Liver (tissue), 9 donors: ENCODE measurements around the gene TMEM18. TPM values are rescaled to one million over a fixed set of nuclear protein-coding genes. Genes with fewer than 3 reads are reported as not detected.

Experiments
- DNase-seq: peaks from one replicate; pipeline ENCODE4 v3.0.0-alpha.2; 2017; ENCODE audit warnings: low spot score
- H3K27ac ChIP-seq, 2 donors: one replicate each; pipeline ENCODE4 v1.7.0; 2013; ENCODE audit warnings: inconsistent platforms in 2 of 2, low read length in 2 of 2, control low read depth in 1 of 2, low read depth in 1 of 2, mild to moderate bottlenecking in 1 of 2
- H3K27me3 ChIP-seq, 4 donors: one replicate each; pipeline versions ENCODE4 v1.6.1 to v1.7.0; 2013; ENCODE audit warnings: low read length in 3 of 4, inconsistent platforms in 1 of 4, mild to moderate bottlenecking in 1 of 4, moderate library complexity in 1 of 4; ENCODE audit not compliant: control insufficient read depth in 4 of 4, insufficient read depth in 4 of 4
- H3K36me3 ChIP-seq, 4 donors: one replicate each; pipeline versions ENCODE4 v1.6.1 to v1.7.0; 2013; ENCODE audit warnings: low read length in 3 of 4, mild to moderate bottlenecking in 3 of 4, low read depth in 1 of 4, moderate library complexity in 1 of 4; ENCODE audit not compliant: control insufficient read depth in 4 of 4, insufficient read depth in 3 of 4
- H3K4me1 ChIP-seq, 4 donors: one replicate each; pipeline versions ENCODE4 v1.6.1 to v1.7.0; 2013; ENCODE audit warnings: low read length in 3 of 4, mild to moderate bottlenecking in 3 of 4, moderate library complexity in 1 of 4; ENCODE audit not compliant: control insufficient read depth in 4 of 4, insufficient read depth in 4 of 4
- H3K4me3 ChIP-seq, 3 donors: one replicate each; pipeline versions ENCODE4 v1.6.1 to v1.7.0; 2013; ENCODE audit warnings: low read length in 3 of 3, control low read depth in 1 of 3, low read depth in 1 of 3, mild to moderate bottlenecking in 1 of 3
- H3K9ac ChIP-seq, 2 donors: one replicate each; pipeline ENCODE4 v1.7.0; 2013; ENCODE audit warnings: low read length in 2 of 2, mild to moderate bottlenecking in 2 of 2, moderate library complexity in 2 of 2, control low read depth in 1 of 2, low read depth in 1 of 2
- H3K9me3 ChIP-seq, 4 donors: one replicate each; pipeline versions ENCODE4 v1.6.1 to v1.7.0; 2013; ENCODE audit warnings: low read length in 3 of 4; ENCODE audit not compliant: control insufficient read depth in 4 of 4
- CTCF ChIP-seq: fragments of 150-350 bp; IDR thresholded peaks from 2 replicates; pipeline ENCODE4 v1.5.1; 2017; ENCODE audit warnings: improper control_type of control experiment, low read depth, low read length; ENCODE audit not compliant: missing input control
- EGR1 ChIP-seq, 2 donors: IDR thresholded peaks; 2 replicates each; pipeline ENCODE4 v1.6.1; 2016 to 2018; ENCODE audit warnings: antibody characterized with exemption in 2 of 2, low read depth in 2 of 2
- FOXA2 ChIP-seq: IDR thresholded peaks from 2 replicates; pipeline ENCODE4 v1.6.1; 2016; ENCODE audit warnings: antibody characterized with exemption
- JUND ChIP-seq, 2 donors: IDR thresholded peaks; 2 replicates each; pipeline ENCODE4 v1.6.1; 2016; ENCODE audit warnings: antibody characterized with exemption in 2 of 2
- RAD21 ChIP-seq, 2 donors: IDR thresholded peaks; 2 replicates each; pipeline ENCODE4 v1.6.1; 2016; ENCODE audit warnings: antibody characterized with exemption in 2 of 2, mild to moderate bottlenecking in 2 of 2
- REST ChIP-seq: IDR thresholded peaks from 2 replicates; pipeline ENCODE4 v1.6.1; 2016; ENCODE audit warnings: antibody characterized with exemption, mild to moderate bottlenecking
- RXRA ChIP-seq, 2 donors: IDR thresholded peaks; 2 replicates each; pipeline ENCODE4 v1.6.1; 2017 to 2018; ENCODE audit warnings: antibody characterized with exemption in 2 of 2, mild to moderate bottlenecking in 1 of 2
- TAF1 ChIP-seq: conservative IDR thresholded peaks from 2 replicates; pipeline ENCODE4 v1.6.1; 2016; ENCODE audit warnings: antibody characterized with exemption, mild to moderate bottlenecking
- WGBS: extraction: QIAGEN DNeasy Blood & Tissue Kit; methylation state at CpG from one replicate; pipeline ENCODE4 v1.1.7; 2013; 5-methylcytosine and 5-hydroxymethylcytosine counted together
- polyA plus RNA-seq, 2 donors: library from polyadenylated mRNA; stranded (reverse) in 1 of 2; unstranded in 1 of 2; fragments of 200-250 nt in 1 of 2; fragments of >200 nt in 1 of 2; fragmentation: Nextera tagmentation in 1 of 2; extraction: Ambion mirVana in 1 of 2; gene quantifications; one replicate each; pipeline versions ENCODE4 v1.2.1 to v1.2.3, GENCODE V29; 2013 to 2015
- total RNA-seq, 2 donors: library from RNA; depleted of rRNA; stranded (reverse); fragments of >200 nt; gene quantifications; one replicate each; pipeline ENCODE4 v1.2.3, GENCODE V29; 2014
- donor health status: healthy.
- donor health status: healthy.
- donor health status: healthy.
- donor health status: healthy.
- donor health status: healthy.

Gene TMEM18
- total and polyA plus RNA-seq, 4 donors, result 8.4 to 29.3 (median 10.9) TPM

- Histone ChIP-seq H3K27ac (no peak overlapping the region), H3K36me3 (no peaks in the 10 kb centered on the region), H3K4me3 (no peak overlapping the region), H3K4me1 (no peaks in the 10 kb centered on the region), H3K27me3 (peaks cover 0 to 4% (median 2%) of the 10 kb centered on the region in 4 donors), H3K9me3 (no peaks in the 10 kb centered on the region), H3K9ac (no peak overlapping the region)
- 65% methylated on average over 18 of the region's 18 CpGs for WGBS
- no peak for DNase-seq
- TF ChIP-seq JUND (IDR thresholded peaks at IDR 0.05) (no peak), CTCF (peak; percentile 15), RAD21 (IDR thresholded peaks at IDR 0.05) (peak in 1 of 2 donors; percentile 30)
These were observed 38.8 kb upstream of the TMEM18 start for GRCh38 chr2:715854-716560.

- H3K4me1 ChIP-seq, result no peaks in the 10 kb centered on the region
- DNase-seq, result no peak
- H3K9me3 ChIP-seq, result no peaks in the 10 kb centered on the region
- TF ChIP-seq FOXA2 (no peak), RAD21 (IDR thresholded peaks at IDR 0.05) (no peak), EGR1 (IDR thresholded peaks at IDR 0.05; ENCODE audit: low read depth in 2 of 2) (no peak), REST (no peak), RXRA (IDR thresholded peaks at IDR 0.05) (no peak), TAF1 (no peak)
- H3K27me3 ChIP-seq, result peaks cover 0 to 7% (median 2%) of the 10 kb centered on the region in 4 donors
- WGBS, result 54% methylated on average over 2 of the region's 2 CpGs
- no peak overlapping the region for H3K9ac ChIP-seq
- no peak overlapping the region for H3K4me3 ChIP-seq
- H3K36me3 ChIP-seq, result no peaks in the 10 kb centered on the region
- no peak overlapping the region for H3K27ac ChIP-seq
These were observed 37.8 kb upstream of the TMEM18 start for GRCh38 chr2:715038-715437.

GRCh38 chr2:714005-714741 lies 37.0 kb upstream of the TMEM18 start:
- H3K27me3 ChIP-seq, result peaks cover 0 to 7% (median 2%) of the 10 kb centered on the region in 4 donors
- no peak for DNase-seq
- TF ChIP-seq RAD21 (IDR thresholded peaks at IDR 0.05) (peak; percentile 75 to 87), CTCF (peak; percentile 64), REST (no peak)
- no peak overlapping the region for H3K4me3 ChIP-seq
- no peaks in the 10 kb centered on the region for H3K4me1 ChIP-seq
- no peaks in the 10 kb centered on the region for H3K9me3 ChIP-seq
- H3K27ac ChIP-seq, result no peak overlapping the region
- no peaks in the 10 kb centered on the region for H3K36me3 ChIP-seq
- WGBS, result 58% methylated on average over 17 of the region's 17 CpGs
- no peak overlapping the region for H3K9ac ChIP-seq
